GM10266 (cell line): ENCODE results near the gene CDKL5.

ENCODE experiments used
- DNase-seq: peaks from one replicate; pipeline ENCODE4 v3.0.0; 2012; ENCODE audit errors: extremely low spot score
- TF ChIP-seq, protein P1 (sequence below): IDR thresholded peaks from 2 replicates; pipeline ENCODE4 v1.5.1; 2012; ENCODE audit warnings: mild to moderate bottlenecking, low read depth; ENCODE audit not compliant: control insufficient read depth, insufficient read depth; ENCODE audit errors: missing control alignments

The CDKL5 gene

GRCh38 chrX:18425199-18426003 is at the start of gene CDKL5:
Gene CDKL5 (plus strand): TSS chrX:18425608. CDS start chrX:18507097, 81,489 bp downstream.
- TF ChIP-seq, protein P1, sequence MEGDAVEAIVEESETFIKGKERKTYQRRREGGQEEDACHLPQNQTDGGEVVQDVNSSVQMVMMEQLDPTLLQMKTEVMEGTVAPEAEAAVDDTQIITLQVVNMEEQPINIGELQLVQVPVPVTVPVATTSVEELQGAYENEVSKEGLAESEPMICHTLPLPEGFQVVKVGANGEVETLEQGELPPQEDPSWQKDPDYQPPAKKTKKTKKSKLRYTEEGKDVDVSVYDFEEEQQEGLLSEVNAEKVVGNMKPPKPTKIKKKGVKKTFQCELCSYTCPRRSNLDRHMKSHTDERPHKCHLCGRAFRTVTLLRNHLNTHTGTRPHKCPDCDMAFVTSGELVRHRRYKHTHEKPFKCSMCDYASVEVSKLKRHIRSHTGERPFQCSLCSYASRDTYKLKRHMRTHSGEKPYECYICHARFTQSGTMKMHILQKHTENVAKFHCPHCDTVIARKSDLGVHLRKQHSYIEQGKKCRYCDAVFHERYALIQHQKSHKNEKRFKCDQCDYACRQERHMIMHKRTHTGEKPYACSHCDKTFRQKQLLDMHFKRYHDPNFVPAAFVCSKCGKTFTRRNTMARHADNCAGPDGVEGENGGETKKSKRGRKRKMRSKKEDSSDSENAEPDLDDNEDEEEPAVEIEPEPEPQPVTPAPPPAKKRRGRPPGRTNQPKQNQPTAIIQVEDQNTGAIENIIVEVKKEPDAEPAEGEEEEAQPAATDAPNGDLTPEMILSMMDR: no peak
- peak; percentile 90 for DNase-seq

DNA sequence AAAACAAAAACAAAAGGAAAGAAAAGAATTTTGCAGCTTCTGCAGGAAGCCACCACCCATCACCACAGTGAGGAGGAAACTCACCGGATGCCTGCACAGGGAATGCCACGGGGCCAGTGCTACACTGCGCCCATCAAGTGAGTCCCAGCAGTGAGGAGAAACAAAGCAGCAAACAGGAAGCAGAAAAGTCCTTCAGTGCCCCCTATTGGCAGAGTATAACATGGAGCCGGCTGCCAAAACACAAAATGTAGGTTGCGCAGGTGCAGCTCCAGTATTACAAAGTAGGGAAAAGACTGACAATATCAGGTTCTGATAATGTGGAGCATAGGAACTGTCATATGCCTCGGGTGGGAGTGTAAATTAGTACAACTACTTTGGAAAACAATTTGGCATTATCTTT is 47.6 kb upstream of the CDKL5 start:
- peak; percentile 14 for DNase-seq
- TF ChIP-seq, protein P1: peak; percentile 57

DNA sequence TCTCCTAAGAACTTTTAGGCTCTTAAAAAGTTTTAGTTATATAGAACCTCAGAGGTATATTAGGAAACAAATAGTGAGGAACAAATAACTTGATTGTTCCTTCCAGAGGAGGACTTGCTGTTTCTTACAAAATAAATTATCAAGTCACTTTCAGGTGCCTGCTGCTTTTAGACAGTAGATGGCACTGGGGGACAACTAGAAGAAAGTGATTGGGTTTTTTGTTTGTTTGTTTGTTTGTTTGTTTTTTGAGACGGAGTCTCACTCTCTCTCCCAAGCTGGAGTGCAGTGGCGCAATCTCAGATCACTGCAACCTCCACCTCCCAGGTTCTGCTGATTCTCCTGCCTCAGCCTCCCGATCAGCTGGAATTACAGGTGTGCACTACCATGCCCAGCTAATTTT is 35.4 kb upstream of the CDKL5 start:
- TF ChIP-seq, protein P1: no peak
- DNase-seq: no peak

- DNase-seq: peak; percentile 18
- TF ChIP-seq, protein P1: peak; percentile 36
Observed at GRCh38 chrX:18390941-18391538, 34.4 kb upstream of the CDKL5 start.

- TF ChIP-seq, protein P1: no peak
- DNase-seq: no peak
Observed at GRCh38 chrX:18394477-18394876, 30.9 kb upstream of the CDKL5 start.

- TF ChIP-seq, protein P1: no peak
- no peak for DNase-seq
Observed at GRCh38 chrX:18401848-18402213, 23.6 kb upstream of the CDKL5 start.

- TF ChIP-seq, protein P1: no peak
- DNase-seq: no peak
Observed at GRCh38 chrX:18406531-18407266, 18.7 kb upstream of the CDKL5 start.
